GM18502 (cell line): Measurements from ENCODE around the gene PRTN3.

ENCODE experiments used
- ATAC-seq: cut with Tn5 transposase; IDR thresholded peaks from one replicate; pipeline ENCODE4 v1.9.1; 2021; ENCODE audit warnings: mild to moderate bottlenecking; ENCODE audit not compliant: unreplicated experiment, poor library complexity

PRTN3 gene

DNA sequence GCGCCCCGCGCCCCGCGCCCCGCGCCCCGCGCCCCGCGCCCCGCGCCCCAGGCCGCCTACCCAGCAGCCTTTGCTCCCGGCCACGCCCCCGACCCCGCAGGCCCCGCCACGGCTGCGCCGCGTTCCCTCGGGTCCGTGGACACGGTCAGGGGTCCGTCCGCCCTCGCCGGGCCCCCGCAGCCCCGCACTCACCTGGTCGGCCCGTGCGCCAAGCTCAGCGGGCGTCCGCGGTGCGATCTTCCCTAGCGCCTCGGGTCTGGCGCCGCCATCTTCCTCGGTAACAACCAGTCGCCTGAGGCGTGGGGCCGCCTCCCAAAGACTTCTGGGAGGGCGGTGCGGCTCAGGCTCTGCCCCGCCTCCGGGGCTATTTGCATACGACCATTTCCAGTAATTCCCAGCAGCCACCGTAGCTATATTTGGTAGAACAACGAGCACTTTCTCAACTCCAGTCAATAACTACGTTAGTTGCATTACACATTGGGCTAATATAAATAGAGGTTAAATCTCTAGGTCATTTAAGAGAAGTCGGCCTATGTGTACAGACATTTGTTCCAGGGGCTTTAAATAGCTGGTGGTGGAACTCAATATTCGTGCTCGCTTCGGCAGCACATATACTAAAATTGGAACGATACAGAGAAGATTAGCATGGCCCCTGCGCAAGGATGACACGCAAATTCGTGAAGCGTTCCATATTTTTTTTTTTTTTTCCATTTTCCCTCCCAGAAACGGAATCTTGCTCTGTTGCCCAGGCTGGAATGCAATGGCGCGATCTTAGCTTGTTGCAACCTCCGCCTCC lies 52.3 kb downstream of the PRTN3 start, which contains the start of the genes MED16 and RNU6-9:
Gene MED16 (minus strand): TSS at position 294 of the 796 bp plus-strand sequence. CDS start 2,056 bp downstream, outside the sequence.
Gene RNU6-9 (plus strand): TSS at position 591 of the 796 bp plus-strand sequence.
- peak; percentile 82 for ATAC-seq

GRCh38 chr19:896434-896833 lies 55.6 kb downstream of the PRTN3 start:
- ATAC-seq: no peak

- ATAC-seq: no peak
Measured at GRCh38 chr19:896999-897398, 56.2 kb downstream of the PRTN3 start.

DNA sequence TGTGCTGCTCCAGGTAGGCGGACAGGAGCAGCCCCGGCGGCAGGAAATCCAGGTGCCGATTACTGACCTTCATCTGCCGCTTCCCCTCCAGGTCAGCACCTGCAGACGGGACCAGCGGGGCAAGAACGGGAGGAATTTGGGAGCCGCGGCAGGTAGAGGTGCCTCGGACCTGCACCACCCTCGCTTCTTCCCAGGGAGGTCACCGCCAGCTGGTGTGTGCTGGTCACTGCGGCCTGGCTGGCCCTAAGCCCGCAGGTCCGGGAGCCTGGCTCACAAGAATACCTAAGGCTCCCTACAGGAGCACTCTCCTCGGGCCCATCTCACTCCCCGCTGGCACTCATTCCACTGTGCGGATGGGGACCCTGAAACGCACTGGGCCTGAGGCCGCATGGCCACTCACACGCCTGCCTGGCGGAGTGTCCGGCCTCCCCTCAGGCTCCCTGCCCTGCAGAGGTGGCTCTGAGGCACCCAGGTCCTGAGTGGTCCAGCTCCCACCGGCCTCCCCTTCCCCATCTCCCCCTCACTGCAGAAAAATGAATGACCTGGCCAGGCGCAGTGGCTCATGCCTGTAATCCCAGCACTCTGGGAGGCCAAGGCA lies 56.7 kb downstream of the PRTN3 start:
- no peak for ATAC-seq
